Measurements from ENCODE around the gene FCMR. TPM values are rescaled to one million over a fixed set of nuclear protein-coding genes. Genes with fewer than 3 reads are reported as not detected.
A peak's percentile ranks its signal among the peaks of the same experiment; 100 is the strongest.

The FCMR gene
- total RNA-seq, 1 donor: not detected

DNA sequence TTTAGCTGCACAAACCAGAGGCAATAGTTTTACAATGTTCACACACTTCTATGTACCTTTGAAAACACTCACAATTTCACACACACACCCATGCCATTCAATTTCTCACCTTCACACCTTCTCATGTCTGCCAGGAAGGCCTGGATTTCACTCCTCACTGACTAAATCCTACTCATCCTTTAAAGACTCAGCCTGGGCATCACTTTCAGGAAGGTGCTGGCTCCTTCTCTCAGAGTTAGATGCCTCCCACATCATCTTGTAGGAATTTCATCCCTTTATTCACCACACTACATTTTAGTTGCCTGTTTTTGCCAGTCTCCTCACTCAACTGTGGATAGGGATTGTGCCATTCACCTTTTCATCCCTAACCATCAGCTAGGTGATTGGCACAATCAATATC lies 54.0 kb downstream of the FCMR start:
- no peak for DNase-seq (ENCODE audit: low read depth)
- TF ChIP-seq CTCF (IDR thresholded peaks at IDR 0.05; ENCODE audit: insufficient read depth, low read length): no peak
- H3K4me3 ChIP-seq (ENCODE audit: low read depth, low read length): no peak overlapping the region

DNA sequence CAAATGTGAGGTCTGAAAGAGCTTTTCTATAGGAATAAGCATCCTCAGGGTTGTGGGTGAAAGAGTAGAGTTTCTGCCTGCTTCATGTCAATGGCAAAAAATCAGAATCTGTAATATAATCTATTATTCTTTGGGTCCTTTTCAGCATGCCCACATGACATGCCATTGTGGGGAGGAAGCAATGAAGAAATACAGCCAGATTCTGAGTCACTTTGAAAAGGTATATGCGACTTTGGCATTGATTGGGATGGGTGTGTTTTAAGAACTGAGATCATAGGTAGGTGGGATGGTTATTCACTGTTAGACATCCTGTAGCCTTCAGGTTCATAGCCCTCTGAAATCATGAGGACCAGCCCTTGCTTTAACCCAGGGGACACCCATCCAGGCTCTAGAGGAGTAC lies 54.5 kb downstream of the FCMR start:
- TF ChIP-seq CTCF (IDR thresholded peaks at IDR 0.05; ENCODE audit: insufficient read depth, low read length): no peak
- no peak for DNase-seq (ENCODE audit: low read depth)
- no peak overlapping the region for H3K4me3 ChIP-seq (ENCODE audit: low read depth, low read length)

- no peak overlapping the region for H3K4me3 ChIP-seq (ENCODE audit: low read depth, low read length)
- DNase-seq (ENCODE audit: low read depth): peak; percentile 20
- TF ChIP-seq CTCF (IDR thresholded peaks at IDR 0.05; ENCODE audit: insufficient read depth, low read length): no peak
Measured at GRCh38 chr1:206866062-206866461, 55.7 kb downstream of the FCMR start.

DNA sequence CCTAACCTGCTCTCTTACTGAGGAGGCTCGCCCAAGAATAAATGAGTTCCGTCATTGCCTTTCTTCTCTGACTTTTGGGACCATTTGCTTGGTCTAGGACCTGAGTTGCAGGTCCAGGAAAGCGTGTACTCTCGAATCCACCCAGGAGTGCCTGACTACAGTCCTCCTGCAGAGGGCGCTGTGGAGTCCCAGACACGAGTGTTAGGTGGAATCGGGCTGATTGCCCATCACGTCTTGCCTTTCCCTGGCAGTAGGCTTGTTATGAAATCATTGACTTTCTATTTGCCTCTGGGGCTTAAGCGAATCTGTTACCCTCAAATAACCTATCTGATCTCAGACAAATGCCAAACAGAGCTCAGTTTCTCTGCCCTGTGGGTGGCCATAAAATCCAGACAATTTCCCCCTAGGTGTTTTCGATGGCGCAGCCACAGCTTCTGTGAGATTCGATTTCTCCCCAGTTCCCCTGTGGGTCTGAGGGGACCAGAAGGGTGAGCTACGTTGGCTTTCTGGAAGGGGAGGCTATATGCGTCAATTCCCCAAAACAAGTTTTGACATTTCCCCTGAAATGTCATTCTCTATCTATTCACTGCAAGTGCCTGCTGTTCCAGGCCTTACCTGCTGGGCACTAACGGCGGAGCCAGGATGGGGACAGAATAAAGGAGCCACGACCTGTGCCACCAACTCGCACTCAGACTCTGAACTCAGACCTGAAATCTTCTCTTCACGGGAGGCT lies 56.6 kb downstream of the FCMR start, which contains the start of gene IL20:
TSS of gene IL20 (plus strand) at position 685 of the 733 bp plus-strand sequence. CDS start 230 bp downstream, outside the sequence.
- TF ChIP-seq CTCF (IDR thresholded peaks at IDR 0.05; ENCODE audit: insufficient read depth, low read length): peak; percentile 96

DNA sequence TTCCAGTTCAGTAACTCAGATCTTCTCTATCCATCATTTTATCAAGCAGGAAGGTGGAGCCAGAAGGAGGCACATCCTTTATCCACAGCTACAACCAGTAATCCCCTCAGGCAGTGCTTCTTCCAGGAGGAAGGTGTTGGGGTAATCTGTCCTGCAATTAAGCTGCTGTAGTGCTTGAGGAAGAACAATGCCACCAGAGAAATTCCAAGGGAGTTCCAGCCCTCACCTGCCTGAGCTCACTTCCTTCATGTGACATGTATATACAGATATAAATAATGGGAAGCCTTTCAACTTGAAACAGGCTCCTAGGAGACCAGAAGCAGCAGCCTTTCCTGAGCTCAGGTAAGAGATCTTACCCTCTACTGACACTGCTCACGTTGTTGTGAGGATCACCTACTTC lies 58.5 kb downstream of the FCMR start:
- no peak for DNase-seq (ENCODE audit: low read depth)
- no peak overlapping the region for H3K4me3 ChIP-seq (ENCODE audit: low read depth, low read length)
- no peak for TF ChIP-seq CTCF (IDR thresholded peaks at IDR 0.05; ENCODE audit: insufficient read depth, low read length)

More for the DNA sequence above, 56.6 kb downstream of the FCMR start, which contains the start of gene IL20:
- no peak within 1 kb of the TSS for H3K4me3 ChIP-seq (ENCODE audit: low read depth, low read length)
- peak; percentile 88 for DNase-seq (ENCODE audit: low read depth)

GRCh38 chr1:206860165-206860564 lies 61.6 kb downstream of the FCMR start:
- DNase-seq (ENCODE audit: low read depth): no peak
- TF ChIP-seq CTCF (IDR thresholded peaks at IDR 0.05; ENCODE audit: insufficient read depth, low read length): no peak
- H3K4me3 ChIP-seq (ENCODE audit: low read depth, low read length): no peak overlapping the region
